Muscle layer of colon (tissue), 2 donors: ENCODE measurements around the gene FXYD2.
A peak's percentile ranks its signal among the peaks of the same experiment; 100 is the strongest.

Experiments used
- H3K27ac ChIP-seq: one replicate; pipeline ENCODE4 v1.7.0; 2013; ENCODE audit warnings: low read depth, mild to moderate bottlenecking, low read length, moderate library complexity
- H3K27me3 ChIP-seq, 2 donors: one replicate each; pipeline ENCODE4 v1.7.0; 2013; ENCODE audit warnings: low read length in 2 of 2, mild to moderate bottlenecking in 2 of 2; ENCODE audit not compliant: insufficient read depth in 2 of 2, control insufficient read depth in 1 of 2
- H3K36me3 ChIP-seq: one replicate; pipeline ENCODE4 v1.7.0; 2013; ENCODE audit warnings: mild to moderate bottlenecking, low read length; ENCODE audit not compliant: insufficient read depth
- H3K4me1 ChIP-seq: one replicate; pipeline ENCODE4 v1.7.0; 2013; ENCODE audit warnings: mild to moderate bottlenecking, low read length; ENCODE audit not compliant: insufficient read depth
- H3K4me3 ChIP-seq, 2 donors: one replicate each; pipeline ENCODE4 v1.7.0; 2013; ENCODE audit warnings: low read length in 2 of 2, low read depth in 1 of 2, mild to moderate bottlenecking in 1 of 2, moderate library complexity in 1 of 2
- H3K9ac ChIP-seq: one replicate; pipeline ENCODE4 v1.7.0; 2013; ENCODE audit warnings: low read length
- H3K9me3 ChIP-seq: one replicate; pipeline ENCODE4 v1.7.0; 2013; ENCODE audit warnings: mild to moderate bottlenecking, low read length
- donor health status: abdominal sarcoma.
- donor health status: Adenocarcinoma of cecum.

Gene FXYD2

DNA sequence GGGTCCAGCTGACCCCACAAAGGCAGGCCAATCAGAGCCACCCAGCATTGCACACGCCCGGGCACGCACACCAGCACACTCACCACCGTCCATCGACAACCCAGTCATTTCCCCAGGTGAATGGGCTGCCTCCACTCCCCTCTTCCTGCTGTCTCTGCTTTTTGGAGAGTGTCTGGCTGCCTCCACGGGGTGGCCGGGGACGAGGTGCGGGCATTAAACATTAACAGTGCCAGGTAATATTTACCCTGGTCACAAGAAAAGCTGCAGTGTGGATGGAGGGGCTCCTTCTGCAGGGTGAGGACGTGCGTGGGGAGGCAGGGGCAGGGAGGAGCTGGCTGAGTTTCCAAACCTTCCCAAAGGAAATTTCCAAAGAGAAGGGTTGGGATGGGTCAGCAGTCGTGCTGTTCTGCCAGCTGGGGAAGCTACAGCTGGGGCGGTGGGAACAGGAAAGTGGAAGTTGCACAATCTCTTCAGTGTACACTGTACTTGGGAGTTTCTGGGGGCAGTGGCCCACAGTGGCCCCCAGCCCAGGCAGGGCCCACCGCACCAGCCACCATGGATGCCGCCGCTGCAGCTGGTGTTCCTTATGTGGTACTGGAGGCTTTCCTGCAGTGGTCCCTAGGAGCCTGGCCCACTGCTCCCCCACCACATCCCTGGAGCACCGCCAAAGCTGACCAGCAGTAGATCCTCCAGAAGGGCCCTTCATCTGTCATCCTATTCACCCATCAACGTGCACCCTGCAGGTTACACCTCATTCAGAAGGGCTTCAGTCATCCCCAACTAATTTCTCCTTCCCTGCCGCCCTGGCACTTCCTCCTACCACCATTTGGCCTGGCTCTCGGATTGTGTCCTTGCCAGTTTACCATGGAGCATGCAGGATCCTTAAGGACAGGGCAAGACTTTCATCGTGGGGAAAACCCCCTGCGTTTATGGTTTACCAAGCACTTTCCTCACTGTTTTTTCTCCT lies at the start of gene FXYD2:
Gene FXYD2 (minus strand): TSS at position 174 of the 967 bp plus-strand sequence. CDS start 66 bp downstream, at position 108.
- H3K27ac ChIP-seq, result peak within 1 kb of the TSS; percentile 52
- no peaks in the 10 kb centered on the region for H3K36me3 ChIP-seq
- peaks cover 46% of the 10 kb centered on the region for H3K4me1 ChIP-seq
- H3K9me3 ChIP-seq, result no peaks in the 10 kb centered on the region
- no peak within 1 kb of the TSS for H3K4me3 ChIP-seq
- H3K9ac ChIP-seq, result no peak within 1 kb of the TSS
- H3K27me3 ChIP-seq, result no peaks in the 10 kb centered on the region

DNA sequence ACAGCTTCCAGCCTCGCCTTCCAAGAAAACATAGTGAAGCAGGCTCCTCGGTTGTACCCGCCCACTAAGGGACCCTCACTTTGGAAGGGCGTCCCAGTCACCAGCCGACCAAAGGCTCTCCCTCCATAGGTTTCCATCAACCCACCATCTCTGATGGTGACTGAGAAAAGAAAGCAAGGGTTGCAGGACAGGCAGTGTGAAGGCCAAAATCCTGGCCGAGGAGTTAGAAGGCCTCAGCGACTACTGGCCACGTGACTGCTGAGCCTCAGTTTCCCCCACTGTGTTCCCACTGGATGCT lies 49.2 kb upstream of the FXYD2 start:
- Histone ChIP-seq H3K27ac (peak overlapping the region; percentile 98), H3K4me3 (peak overlapping the region; percentile 45 to 78), H3K27me3 (no peaks in the 10 kb centered on the region), H3K4me1 (peaks cover 79% of the 10 kb centered on the region), H3K36me3 (no peaks in the 10 kb centered on the region), H3K9ac (peak overlapping the region; percentile 3), H3K9me3 (no peaks in the 10 kb centered on the region)

- no peaks in the 10 kb centered on the region for H3K36me3 ChIP-seq
- peak overlapping the region; percentile 29 for H3K27ac ChIP-seq
- peaks cover 81% of the 10 kb centered on the region for H3K4me1 ChIP-seq
- H3K9ac ChIP-seq, result no peak overlapping the region
- no peaks in the 10 kb centered on the region for H3K27me3 ChIP-seq
- H3K4me3 ChIP-seq, result peak overlapping the region in 1 of 2 donors; percentile 78
- no peaks in the 10 kb centered on the region for H3K9me3 ChIP-seq
Observed at GRCh38 chr11:117872975-117873827, 48.7 kb upstream of the FXYD2 start.

DNA sequence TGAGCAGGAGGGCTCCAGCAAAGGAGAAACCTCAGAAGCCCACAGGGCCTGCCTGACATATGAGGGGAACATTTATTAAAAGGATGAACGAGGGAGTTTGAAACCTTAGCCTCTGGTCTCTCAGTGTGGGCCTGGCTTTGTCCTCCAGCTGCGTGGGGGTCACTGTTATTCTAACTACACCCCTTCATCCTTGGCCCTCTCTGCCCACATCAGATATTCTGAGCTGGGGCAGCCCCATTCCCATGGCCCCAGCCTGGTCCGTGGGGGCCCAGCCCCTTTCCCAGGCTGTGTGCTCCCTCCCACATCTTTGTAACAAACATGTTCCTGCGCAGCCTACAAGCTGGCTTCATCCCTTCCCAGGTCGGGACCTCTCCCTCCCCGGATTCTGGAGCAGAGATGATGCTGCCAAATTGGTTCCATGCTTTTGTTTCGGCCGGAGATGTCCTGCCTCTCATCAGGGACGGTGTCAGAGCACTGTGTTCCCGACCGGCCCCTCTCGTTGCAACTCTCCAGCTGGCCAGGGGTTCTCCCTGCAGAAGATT lies 47.9 kb upstream of the FXYD2 start:
- Histone ChIP-seq H3K9ac (no peak overlapping the region), H3K27me3 (no peaks in the 10 kb centered on the region), H3K9me3 (no peaks in the 10 kb centered on the region), H3K27ac (peak overlapping the region; percentile 29), H3K4me1 (peaks cover 81% of the 10 kb centered on the region), H3K36me3 (no peaks in the 10 kb centered on the region), H3K4me3 (no peak overlapping the region)

GRCh38 chr11:117871784-117872183 lies 47.2 kb upstream of the FXYD2 start:
- Histone ChIP-seq H3K4me1 (peaks cover 82% of the 10 kb centered on the region), H3K36me3 (no peaks in the 10 kb centered on the region)

GRCh38 chr11:117871160-117871559 lies 46.6 kb upstream of the FXYD2 start:
- Histone ChIP-seq H3K9ac (no peak overlapping the region), H3K27me3 (no peaks in the 10 kb centered on the region), H3K4me1 (peaks cover 88% of the 10 kb centered on the region), H3K36me3 (no peaks in the 10 kb centered on the region), H3K27ac (peak overlapping the region; percentile 16), H3K9me3 (no peaks in the 10 kb centered on the region), H3K4me3 (no peak overlapping the region)

More at GRCh38 chr11:117871784-117872183, 47.2 kb upstream of the FXYD2 start:
- Histone ChIP-seq H3K9ac (no peak overlapping the region), H3K27me3 (no peaks in the 10 kb centered on the region), H3K9me3 (no peaks in the 10 kb centered on the region), H3K27ac (peak overlapping the region; percentile 22), H3K4me3 (peak overlapping the region in 1 of 2 donors; percentile 15)

GRCh38 chr11:117870103-117870952 lies 45.8 kb upstream of the FXYD2 start:
- no peaks in the 10 kb centered on the region for H3K36me3 ChIP-seq
- no peaks in the 10 kb centered on the region for H3K27me3 ChIP-seq
- H3K9me3 ChIP-seq, result no peaks in the 10 kb centered on the region
- H3K27ac ChIP-seq, result peak overlapping the region; percentile 73
- no peak overlapping the region for H3K4me3 ChIP-seq
- peaks cover 90% of the 10 kb centered on the region for H3K4me1 ChIP-seq
- H3K9ac ChIP-seq, result no peak overlapping the region

DNA sequence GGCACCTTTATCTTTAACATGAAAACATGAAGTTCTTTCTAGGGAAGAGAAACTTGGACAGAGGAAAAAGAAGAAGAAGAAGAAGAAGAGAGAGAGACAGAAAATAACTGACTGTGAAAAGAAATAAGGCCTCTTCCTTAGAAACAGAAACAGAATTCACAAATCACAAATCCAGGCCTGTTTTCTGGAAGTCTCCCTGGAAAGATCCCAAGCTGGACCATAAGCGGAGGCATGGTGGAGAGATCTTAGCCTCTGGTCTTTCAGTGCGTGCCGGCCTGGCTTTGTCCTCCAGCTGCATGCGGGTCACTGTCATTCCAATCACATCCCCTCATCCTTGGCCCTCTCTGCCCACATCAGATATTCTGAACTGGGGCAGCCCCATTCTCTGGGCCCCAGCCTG lies 45.1 kb upstream of the FXYD2 start:
- Histone ChIP-seq H3K27ac (peak overlapping the region; percentile 73), H3K9ac (no peak overlapping the region), H3K4me3 (no peak overlapping the region), H3K4me1 (peaks cover 83% of the 10 kb centered on the region), H3K9me3 (no peaks in the 10 kb centered on the region), H3K27me3 (no peaks in the 10 kb centered on the region), H3K36me3 (no peaks in the 10 kb centered on the region)

- no peak overlapping the region for H3K9ac ChIP-seq
Observed at GRCh38 chr11:117868815-117869561, 44.4 kb upstream of the FXYD2 start.

DNA sequence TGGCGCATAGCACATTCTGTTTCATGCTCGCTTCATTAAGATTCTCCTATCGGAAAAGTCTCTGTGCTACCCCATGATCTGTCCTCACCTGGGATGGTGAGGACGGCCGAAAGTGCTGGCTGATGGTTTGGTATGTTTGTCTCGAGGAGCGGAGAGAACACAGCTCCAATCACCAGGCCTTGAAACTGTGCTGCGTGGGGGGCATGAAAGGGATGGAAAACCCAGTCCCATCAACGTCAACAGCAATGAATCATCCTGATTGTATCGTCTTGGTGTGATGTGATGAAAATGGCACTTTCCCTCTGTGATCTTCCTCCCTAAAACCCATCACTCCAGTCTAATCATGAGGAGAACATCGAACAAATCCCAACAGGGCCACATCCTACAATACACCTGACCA lies 43.5 kb upstream of the FXYD2 start:
- Histone ChIP-seq H3K9me3 (no peaks in the 10 kb centered on the region), H3K27ac (no peak overlapping the region), H3K27me3 (no peaks in the 10 kb centered on the region), H3K4me3 (no peak overlapping the region), H3K9ac (no peak overlapping the region), H3K36me3 (no peaks in the 10 kb centered on the region), H3K4me1 (peaks cover 76% of the 10 kb centered on the region)

More at GRCh38 chr11:117868815-117869561, 44.4 kb upstream of the FXYD2 start:
- peak overlapping the region in 1 of 2 donors; percentile 6 for H3K4me3 ChIP-seq
- H3K9me3 ChIP-seq, result no peaks in the 10 kb centered on the region
- H3K27me3 ChIP-seq, result no peaks in the 10 kb centered on the region
- peak overlapping the region; percentile 73 for H3K27ac ChIP-seq
- H3K4me1 ChIP-seq, result peaks cover 81% of the 10 kb centered on the region
- H3K36me3 ChIP-seq, result no peaks in the 10 kb centered on the region
